HG02884 (cell line): Measurements from ENCODE around the gene SLC35A1.
"Not testable (repeated sequence)": the region's sequence is repeated elsewhere in the genome, so short reads cannot be mapped to it uniquely, and the experiment has no call there.

Experiments used
- ATAC-seq: cut with Tn5 transposase; IDR thresholded peaks from one replicate; pipeline ENCODE4 v1.9.1; 2021; ENCODE audit warnings: mild to moderate bottlenecking, moderate library complexity; ENCODE audit not compliant: unreplicated experiment

The SLC35A1 gene

GRCh38 chr6:87472525-87473418, at the start of gene SLC35A1:
Gene SLC35A1, plus strand, starts transcription at chr6:87472974. Its CDS starts 30 bp downstream, at chr6:87473004.
- peak; percentile 91 for ATAC-seq

GRCh38 chr6:87426789-87427188, 46.0 kb upstream of the SLC35A1 start:
- ATAC-seq = no peak

DNA sequence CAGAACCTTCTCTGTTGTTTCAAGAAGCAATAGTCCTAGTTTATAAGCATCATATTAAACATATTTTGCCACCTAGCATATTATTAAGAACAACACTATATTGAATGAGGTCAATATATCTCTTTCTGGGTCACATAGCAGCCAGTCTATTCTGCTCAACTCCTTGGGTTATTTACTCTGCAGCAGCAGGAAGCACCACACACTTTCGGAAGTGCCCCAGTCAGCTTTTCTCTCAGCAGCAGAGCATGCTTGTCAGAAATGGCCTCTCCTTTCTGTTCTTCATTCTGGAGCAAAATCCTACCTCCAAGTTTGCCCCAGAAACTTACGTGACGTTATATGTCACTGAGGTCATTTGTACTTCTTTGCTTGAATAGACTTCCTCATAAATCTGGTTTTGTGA, 42.3 kb upstream of the SLC35A1 start:
- ATAC-seq = no peak

- no peak for ATAC-seq
Measured at GRCh38 chr6:87431263-87431662, 41.5 kb upstream of the SLC35A1 start.

GRCh38 chr6:87436435-87436834, 36.3 kb upstream of the SLC35A1 start:
- no peak for ATAC-seq

DNA sequence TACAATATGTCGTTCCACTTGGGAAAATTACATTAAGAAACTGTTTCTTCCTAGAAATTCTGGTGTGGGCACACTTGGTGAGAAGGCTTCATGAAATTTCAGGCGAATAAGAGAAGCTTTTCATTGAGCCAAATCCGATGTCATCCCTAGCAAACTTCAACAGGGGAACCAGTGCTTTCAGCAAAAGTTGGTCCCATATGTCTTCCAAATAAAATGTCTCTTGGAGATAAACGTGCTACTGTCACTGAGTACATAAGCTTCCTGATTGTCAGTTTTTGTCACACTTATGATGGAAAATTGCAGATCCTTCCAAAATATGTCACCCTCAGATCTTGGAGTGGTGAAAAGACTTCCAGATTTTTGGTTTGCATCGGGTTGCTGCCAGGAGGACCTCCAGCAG, 31.1 kb upstream of the SLC35A1 start:
- no peak for ATAC-seq

GRCh38 chr6:87444362-87444761, 28.4 kb upstream of the SLC35A1 start:
- ATAC-seq = no peak

- no peak for ATAC-seq
Measured at GRCh38 chr6:87465051-87465450, 7.7 kb upstream of the SLC35A1 start.

DNA sequence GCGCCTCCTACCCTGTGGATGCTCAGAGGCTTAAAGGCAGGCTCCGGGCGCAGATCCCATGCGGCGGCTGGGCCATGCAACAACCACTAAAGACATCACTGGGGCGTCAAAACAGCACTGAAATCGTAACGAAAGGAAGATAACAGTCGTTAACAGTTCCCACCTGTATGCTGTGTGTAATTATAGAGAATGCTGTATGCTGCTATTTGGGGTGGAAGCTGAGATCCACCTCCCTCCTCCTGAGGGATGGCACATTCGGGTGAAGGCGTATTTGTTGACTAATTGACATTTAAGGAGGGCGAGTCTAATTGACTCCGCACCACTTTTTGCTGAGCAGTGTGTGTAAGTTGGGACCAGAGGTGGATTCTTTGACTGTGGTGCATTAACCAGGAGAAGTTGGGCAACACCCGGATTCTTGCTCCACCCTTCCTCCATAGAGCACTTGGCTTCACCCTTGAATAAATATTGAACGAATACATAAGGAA, 687 bp downstream of the SLC35A1 start:
- peak; percentile 63 for ATAC-seq

DNA sequence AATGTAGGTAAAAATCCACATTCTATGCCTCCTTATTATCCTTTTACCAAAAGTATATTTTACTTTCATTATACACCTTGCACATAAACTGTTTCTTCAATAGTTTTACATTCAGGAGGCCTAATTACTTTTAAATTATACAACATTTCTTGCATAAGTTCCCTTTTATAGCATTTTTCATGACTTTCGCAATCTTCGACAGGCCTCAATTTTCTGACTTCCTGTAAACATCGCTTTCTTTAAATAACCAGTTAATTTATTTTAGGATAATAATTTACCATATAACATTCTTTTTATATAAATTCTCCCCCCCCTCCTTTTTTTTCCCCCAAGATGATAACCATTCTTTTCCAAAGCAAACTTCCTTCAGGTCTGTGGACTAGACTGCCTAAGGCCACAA, 9.2 kb downstream of the SLC35A1 start:
- no peak for ATAC-seq

- ATAC-seq = no peak
Measured at GRCh38 chr6:87482366-87482765, 9.6 kb downstream of the SLC35A1 start.

- no peak for ATAC-seq
Measured at GRCh38 chr6:87483929-87484328, 11.2 kb downstream of the SLC35A1 start.

DNA sequence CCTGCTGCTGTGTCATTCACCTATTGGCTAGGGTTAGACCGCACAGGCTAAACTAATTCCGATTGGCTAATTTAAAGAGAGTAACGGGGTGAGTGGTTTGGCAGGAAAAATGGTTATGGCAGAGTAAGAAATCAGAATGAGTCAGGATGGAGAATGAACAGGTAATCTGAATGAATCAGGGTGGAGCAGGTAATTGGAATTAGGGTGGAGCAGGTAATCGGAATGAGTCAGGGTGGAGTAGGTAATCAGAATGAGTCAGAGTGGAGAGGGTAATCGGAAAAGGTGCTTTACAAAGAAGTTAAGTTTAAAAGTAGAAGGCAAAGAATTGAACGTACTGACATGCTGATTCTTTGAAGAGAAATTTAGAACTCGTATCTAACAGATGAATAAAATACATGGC, 11.7 kb downstream of the SLC35A1 start:
- no peak for ATAC-seq

DNA sequence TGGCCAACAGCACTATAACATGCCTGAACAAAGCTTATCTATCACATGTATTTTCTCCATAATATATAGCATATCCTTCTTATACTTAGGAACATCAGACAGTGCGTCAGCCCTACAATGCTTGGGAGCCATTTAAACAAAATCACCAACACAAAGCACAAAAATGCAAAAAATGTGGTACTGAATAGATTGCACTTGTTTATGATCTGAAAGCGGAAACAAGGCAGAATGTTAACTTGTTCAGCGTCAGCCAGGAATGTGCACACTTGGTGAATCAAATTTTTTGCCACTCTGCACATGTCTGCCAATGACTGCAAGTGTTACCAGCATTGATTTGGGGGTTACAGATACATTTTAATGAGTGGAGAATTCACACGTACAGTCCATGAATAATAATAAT, 14.8 kb downstream of the SLC35A1 start:
- no peak for ATAC-seq

GRCh38 chr6:87489326-87489725, 16.6 kb downstream of the SLC35A1 start:
- ATAC-seq = not testable (repeated sequence)

DNA sequence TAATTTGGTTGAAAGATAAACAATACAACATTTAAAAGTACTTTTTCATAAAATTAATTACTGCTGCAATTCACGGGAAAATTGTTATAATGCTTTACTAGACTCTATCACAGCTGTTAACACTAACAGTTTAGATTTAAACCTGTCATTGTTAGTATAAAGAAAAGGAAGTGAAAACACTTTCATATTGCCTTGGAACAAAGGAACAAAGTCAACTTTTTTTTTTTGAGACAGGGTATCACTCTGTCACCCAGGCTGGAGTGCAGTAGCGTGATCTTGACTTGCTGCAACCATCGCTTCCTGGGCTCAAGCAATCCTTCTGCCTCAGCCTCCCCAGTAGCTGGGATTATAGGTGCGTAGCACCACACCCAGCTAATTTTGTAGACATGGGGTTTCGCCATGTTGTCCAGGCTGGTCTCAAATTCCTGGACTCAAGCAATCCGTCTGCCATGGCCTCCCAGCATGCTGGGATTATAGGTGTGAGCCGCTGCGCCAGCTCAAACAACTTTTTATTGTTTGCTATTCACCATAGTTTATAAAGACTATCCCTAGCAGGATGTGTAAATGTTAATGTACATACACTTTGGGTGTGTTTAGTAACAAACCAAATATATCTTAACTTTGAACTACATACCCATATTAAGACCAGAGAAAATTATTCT, 22.1 kb downstream of the SLC35A1 start:
- ATAC-seq = peak; percentile 73

- ATAC-seq = no peak
Measured at GRCh38 chr6:87498048-87498447, 25.3 kb downstream of the SLC35A1 start.

GRCh38 chr6:87501809-87502572, 29.2 kb downstream of the SLC35A1 start:
- ATAC-seq = no peak

- ATAC-seq = no peak
Measured at GRCh38 chr6:87504441-87504840, 31.7 kb downstream of the SLC35A1 start.

DNA sequence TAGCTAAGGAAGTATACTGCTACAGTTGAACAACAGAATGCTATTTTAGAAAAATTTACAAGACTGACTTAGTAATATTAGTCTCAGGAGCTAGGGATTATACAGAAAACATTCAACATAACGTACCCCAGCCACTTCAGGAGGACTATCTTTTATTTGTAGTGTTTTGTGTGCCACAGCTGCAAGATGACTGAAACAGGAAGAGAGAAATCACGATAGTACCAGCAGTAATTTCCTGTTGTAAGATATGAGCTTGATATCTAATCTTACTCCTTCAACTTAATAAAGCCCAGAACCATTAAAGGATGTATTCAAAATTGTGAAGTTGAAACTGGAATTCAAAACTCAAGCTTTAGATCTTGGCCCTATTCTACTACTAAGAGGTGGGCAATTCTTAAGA, 42.1 kb downstream of the SLC35A1 start:
- ATAC-seq = no peak

DNA sequence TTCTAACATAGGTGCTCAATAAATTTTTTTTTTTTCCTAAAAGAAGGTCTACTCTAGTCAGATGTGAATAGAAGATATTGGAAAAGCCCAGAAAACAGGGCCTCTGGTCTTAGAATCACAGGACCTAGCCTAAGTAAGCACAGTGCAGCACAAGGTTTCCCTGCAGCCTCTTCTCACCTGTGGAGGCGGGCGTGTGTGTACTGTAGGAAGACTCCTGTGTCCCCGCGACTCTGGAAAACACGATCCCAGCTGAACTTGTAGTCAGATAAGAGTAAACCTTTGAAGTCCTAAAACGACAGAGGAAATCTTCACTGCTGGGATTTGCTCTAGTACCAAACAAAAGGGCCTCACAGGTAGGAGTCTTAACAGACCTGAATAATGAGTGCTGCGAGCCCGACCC, 45.7 kb downstream of the SLC35A1 start:
- ATAC-seq = no peak
